Mammary epithelial cell (primary cell): ENCODE results near the gene ZNF311.
"Not testable (repeated sequence)": the region's sequence is repeated elsewhere in the genome, so short reads cannot be mapped to it uniquely, and the experiment has no call there.

Experiments
- EZH2 ChIP-seq: IDR thresholded peaks from 2 replicates; pipeline ENCODE4 v1.6.1; 2012; ENCODE audit warnings: low read length, inconsistent platforms, borderline replicate concordance
- TF ChIP-seq, protein P1 (sequence below), 2 donors: IDR thresholded peaks in 1 of 2; conservative IDR thresholded peaks in 1 of 2; 2 replicates each; pipeline ENCODE4 v1.5.1; 2011 to 2012; ENCODE audit warnings: inconsistent platforms in 2 of 2, low read length in 2 of 2, mild to moderate bottlenecking in 2 of 2, control low read depth in 1 of 2, low read depth in 1 of 2; ENCODE audit not compliant: insufficient read depth in 1 of 2; ENCODE audit errors: extremely low read depth in 1 of 2

DNA sequence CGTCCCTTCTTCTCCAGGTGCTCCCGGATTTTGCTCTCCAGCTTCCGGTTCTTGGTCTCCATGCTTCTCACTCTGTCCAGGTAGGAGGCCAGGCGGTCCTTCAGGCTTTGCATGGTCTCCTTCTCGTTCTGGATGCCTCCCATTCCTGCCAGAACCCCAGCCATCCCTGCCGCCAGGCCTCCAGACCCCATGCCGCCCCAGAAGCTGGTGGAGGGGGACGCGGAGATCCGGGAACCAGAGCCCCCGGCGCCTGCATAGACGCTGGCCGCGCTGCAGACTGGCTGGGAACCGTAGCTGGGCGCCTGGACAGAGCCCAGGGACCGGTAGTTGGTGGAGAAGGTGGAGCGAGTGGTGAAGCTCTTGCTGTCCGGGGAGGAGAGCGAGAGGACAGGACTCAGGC is 35.1 kb downstream of the ZNF311 start:
- TF ChIP-seq, protein P1, sequence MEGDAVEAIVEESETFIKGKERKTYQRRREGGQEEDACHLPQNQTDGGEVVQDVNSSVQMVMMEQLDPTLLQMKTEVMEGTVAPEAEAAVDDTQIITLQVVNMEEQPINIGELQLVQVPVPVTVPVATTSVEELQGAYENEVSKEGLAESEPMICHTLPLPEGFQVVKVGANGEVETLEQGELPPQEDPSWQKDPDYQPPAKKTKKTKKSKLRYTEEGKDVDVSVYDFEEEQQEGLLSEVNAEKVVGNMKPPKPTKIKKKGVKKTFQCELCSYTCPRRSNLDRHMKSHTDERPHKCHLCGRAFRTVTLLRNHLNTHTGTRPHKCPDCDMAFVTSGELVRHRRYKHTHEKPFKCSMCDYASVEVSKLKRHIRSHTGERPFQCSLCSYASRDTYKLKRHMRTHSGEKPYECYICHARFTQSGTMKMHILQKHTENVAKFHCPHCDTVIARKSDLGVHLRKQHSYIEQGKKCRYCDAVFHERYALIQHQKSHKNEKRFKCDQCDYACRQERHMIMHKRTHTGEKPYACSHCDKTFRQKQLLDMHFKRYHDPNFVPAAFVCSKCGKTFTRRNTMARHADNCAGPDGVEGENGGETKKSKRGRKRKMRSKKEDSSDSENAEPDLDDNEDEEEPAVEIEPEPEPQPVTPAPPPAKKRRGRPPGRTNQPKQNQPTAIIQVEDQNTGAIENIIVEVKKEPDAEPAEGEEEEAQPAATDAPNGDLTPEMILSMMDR (conservative IDR thresholded peaks at IDR 0.05 in 1 of 2, IDR thresholded peaks at IDR 0.05 in 1 of 2; ENCODE audit: extremely low read depth in 1 of 2, insufficient read depth in 1 of 2, low read depth in 1 of 2, low read length in 2 of 2): not testable (repeated sequence)
- not testable (repeated sequence) for TF ChIP-seq EZH2
